Naive thymus-derived CD4-positive, alpha-beta T cell (primary cell): Measurements from ENCODE around the gene GLIS1. TPM values are rescaled to one million over a fixed set of nuclear protein-coding genes. Genes with fewer than 3 reads are reported as not detected.

Experiments
- ATAC-seq: fragments of 150-1000 bp; cut with Tn5 transposase; 2 replicates; pipeline ENCODE4 v1.10.0; 2021; ENCODE audit warnings: mild to moderate bottlenecking, moderate library complexity
- CTCF ChIA-PET: fragments of 350-600 bp; sonication (Branson Sonifier 250); formaldehyde crosslinking; loops from one replicate; lab custom pipeline; 2021; ENCODE audit warnings: antibody characterized with exemption; lab: Charles Lee
- POLR2A ChIA-PET: fragments of 350-600 bp; sonication (Branson Sonifier 250); formaldehyde crosslinking; loops from one replicate; lab custom pipeline; 2021; ENCODE audit warnings: antibody characterized with exemption, inconsistent platforms; lab: Charles Lee
- DNase-seq, 9 donors: peaks; one replicate each; pipeline versions ENCODE4 v3.0.0 to v3.0.0-alpha.2; 2020 to 2022; ENCODE audit warnings: mixed read lengths in 1 of 9
- H3K27ac ChIP-seq: one replicate; pipeline ENCODE4 v1.7.0; 2013; ENCODE audit warnings: mild to moderate bottlenecking, low read depth, low read length, moderate library complexity
- H3K27me3 ChIP-seq, 2 donors: one replicate each; pipeline ENCODE4 v1.7.0; 2013; ENCODE audit warnings: low read length in 2 of 2, mild to moderate bottlenecking in 2 of 2, moderate library complexity in 2 of 2; ENCODE audit not compliant: control insufficient read depth in 2 of 2, insufficient read depth in 2 of 2
- H3K36me3 ChIP-seq, 3 experiments: 1 replicate in 2 of 3; 2 replicates in 1 of 3; pipeline ENCODE4 v1.7.0; 2013; ENCODE audit warnings: low read length in 3 of 3, mild to moderate bottlenecking in 3 of 3, moderate library complexity in 1 of 3; ENCODE audit not compliant: insufficient read depth in 3 of 3, control insufficient read depth in 2 of 3
- H3K4me1 ChIP-seq, 2 donors: one replicate each; pipeline ENCODE4 v1.7.0; 2013; ENCODE audit warnings: low read length in 2 of 2, mild to moderate bottlenecking in 2 of 2, moderate library complexity in 1 of 2; ENCODE audit not compliant: control insufficient read depth in 2 of 2, insufficient read depth in 2 of 2
- H3K4me3 ChIP-seq: 2 replicates; pipeline ENCODE4 v1.7.0; 2013; ENCODE audit warnings: mild to moderate bottlenecking, low read length
- H3K9me3 ChIP-seq, 3 experiments: 1 replicate in 2 of 3; 2 replicates in 1 of 3; pipeline ENCODE4 v1.7.0; 2013; ENCODE audit warnings: low read length in 3 of 3; ENCODE audit not compliant: control insufficient read depth in 2 of 3
- H3K27ac Mint-ChIP-seq, 9 donors: one replicate each; pipeline ENCODE4 v1.8.0; 2020 to 2022; ENCODE audit warnings: mixed read lengths in 9 of 9, mild to moderate bottlenecking in 8 of 9, moderate library complexity in 5 of 9, inconsistent platforms in 2 of 9
- H3K27me3 Mint-ChIP-seq, 5 donors: one replicate each; pipeline ENCODE4 v1.8.0; 2021 to 2022; ENCODE audit warnings: mixed read lengths in 5 of 5, mild to moderate bottlenecking in 1 of 5
- H3K36me3 Mint-ChIP-seq, 5 donors: one replicate each; pipeline ENCODE4 v1.8.0; 2020 to 2022; ENCODE audit warnings: mixed read lengths in 5 of 5, mild to moderate bottlenecking in 3 of 5, inconsistent platforms in 1 of 5
- H3K4me1 Mint-ChIP-seq, 7 donors: one replicate each; pipeline ENCODE4 v1.8.0; 2020 to 2022; ENCODE audit warnings: mixed read lengths in 7 of 7, mild to moderate bottlenecking in 3 of 7, inconsistent platforms in 1 of 7
- H3K4me3 Mint-ChIP-seq, 10 donors: one replicate each; pipeline ENCODE4 v1.8.0; 2020 to 2022; ENCODE audit warnings: mild to moderate bottlenecking in 10 of 10, mixed read lengths in 10 of 10, moderate library complexity in 6 of 10, inconsistent platforms in 2 of 10
- H3K9me3 Mint-ChIP-seq, 11 donors: one replicate each; pipeline ENCODE4 v1.8.0; 2020 to 2022; ENCODE audit warnings: mixed read lengths in 11 of 11, mild to moderate bottlenecking in 4 of 11, inconsistent platforms in 1 of 11, moderate library complexity in 1 of 11
- intact Hi-C, 2 donors: fragments of 100-400 bp; cut with micrococcal nuclease; formaldehyde crosslinking; loops; one replicate each; pipeline ENCODE4 v1.15.1; 2023
- polyA plus RNA-seq, 2 donors: library from polyadenylated mRNA; unstranded; fragments of 300-500 nt; fragmentation: Illumina TruSeq; gene quantifications; one replicate each; pipeline ENCODE4 v1.2.3, GENCODE V29; 2021
- total RNA-seq, 6 experiments: library from RNA in 5 of 6; stranded (reverse) in 5 of 6; gene quantifications; 1 replicate in 5 of 6; 2 replicates in 1 of 6; pipeline ENCODE4 v1.2.3 and lab custom pipeline; 2021 to 2026

GLIS1 gene
- total and polyA plus RNA-seq, 7 experiments from 2014 or later: not detected

DNA sequence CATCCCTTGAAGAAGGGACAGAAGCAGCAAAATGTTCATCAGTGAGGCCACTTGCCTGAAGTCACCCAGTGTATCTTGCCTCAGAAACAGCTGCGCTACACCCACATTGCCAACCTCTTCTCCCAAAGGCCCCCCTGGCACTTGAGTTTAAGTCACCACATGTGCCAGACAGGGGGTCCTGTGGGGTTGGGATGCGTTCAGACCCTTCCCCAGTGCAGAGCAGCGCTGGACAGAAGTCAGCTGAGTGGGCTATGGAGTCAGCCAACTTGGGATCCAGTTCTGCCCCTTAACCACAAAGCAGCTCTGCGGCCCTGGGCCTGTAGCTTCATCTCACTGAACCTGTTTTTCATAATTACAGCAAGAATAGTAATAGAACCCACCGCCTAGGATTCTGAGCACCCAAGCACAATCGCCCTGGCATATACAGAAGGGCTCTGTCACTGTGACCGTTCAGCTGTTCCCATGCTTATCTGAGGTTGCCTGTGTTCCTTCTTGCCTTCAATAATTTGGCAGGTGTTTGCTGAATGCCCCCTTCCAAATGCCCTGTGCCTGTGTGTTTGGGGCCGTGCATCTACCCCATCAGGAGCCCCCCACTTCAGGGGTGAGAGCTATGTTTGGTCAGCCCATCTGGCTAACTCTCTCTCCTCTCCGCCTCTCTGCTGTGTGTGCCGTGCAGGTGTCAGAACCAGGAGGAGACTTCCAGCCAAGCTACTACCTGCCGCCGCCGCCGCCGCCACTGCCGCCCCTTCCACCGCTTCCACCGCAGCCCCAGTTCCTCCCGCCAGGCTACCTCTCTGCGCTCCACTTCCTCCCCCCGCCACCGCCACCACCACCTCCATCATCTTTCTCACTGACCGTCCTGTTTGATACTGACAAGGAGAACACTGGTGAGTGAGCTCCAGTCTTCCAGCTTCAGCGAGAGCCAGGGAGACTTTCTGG is 274.7 kb downstream of the GLIS1 start:
- H3K4me1 Mint-ChIP-seq: peaks cover 0 to 2% (median 0%) of the 10 kb centered on the region in 7 donors
- no peak overlapping the region for H3K27ac Mint-ChIP-seq
- H3K36me3 Mint-ChIP-seq: no peaks in the 10 kb centered on the region
- ChIA-PET CTCF (interaction anchor here (1.2 kb wide), 1 partner anchor 9 kb away, joined by 3 read pairs; no protein-coding TSS in a partner anchor), POLR2A (no interaction called here)
- Histone ChIP-seq H3K27me3 (no peaks in the 10 kb centered on the region), H3K4me3 (no peak overlapping the region), H3K27ac (no peak overlapping the region), H3K4me1 (no peaks in the 10 kb centered on the region), H3K9me3 (no peaks in the 10 kb centered on the region), H3K36me3 (no peaks in the 10 kb centered on the region)
- intact Hi-C loops: no loop called here
- DNase-seq (no peak), ATAC-seq (no peak)
- no peaks in the 10 kb centered on the region for H3K9me3 Mint-ChIP-seq
- no peak overlapping the region for H3K4me3 Mint-ChIP-seq
- H3K27me3 Mint-ChIP-seq: no peaks in the 10 kb centered on the region

DNA sequence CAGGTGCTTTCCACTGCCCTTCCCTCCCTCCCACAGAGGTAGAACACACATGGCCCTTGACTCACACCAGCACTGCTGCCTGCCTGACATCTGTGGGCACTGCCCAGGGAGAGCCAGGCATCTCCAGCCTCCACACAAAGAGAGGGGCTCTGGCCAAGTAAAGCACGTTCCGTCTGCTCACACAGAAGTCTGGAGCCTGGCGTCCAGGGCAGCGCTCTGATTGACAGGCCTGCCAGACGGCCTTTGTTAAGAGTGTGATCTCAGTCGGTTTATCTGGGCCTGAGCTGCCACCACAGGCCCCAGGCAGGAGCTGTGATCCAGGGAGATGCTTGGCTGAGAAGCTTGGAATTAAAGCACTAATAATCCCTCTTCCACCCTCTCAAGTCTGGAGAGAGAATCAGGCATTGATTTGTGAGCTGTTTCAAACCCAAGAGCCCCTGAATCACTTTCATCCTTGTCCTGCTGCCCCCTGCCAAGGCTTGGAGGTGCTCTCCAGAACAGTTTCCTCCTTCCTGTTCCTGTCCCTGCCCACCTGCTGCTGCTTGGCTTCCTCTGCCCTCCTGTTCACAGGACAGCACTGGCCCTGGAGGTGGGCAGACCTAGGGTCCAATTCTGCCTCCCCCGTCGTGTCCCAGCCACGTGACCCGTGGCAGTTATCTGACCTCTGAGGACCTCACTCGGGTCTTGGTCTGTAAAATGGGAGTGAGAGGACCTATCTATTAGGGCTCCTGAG is 276.0 kb downstream of the GLIS1 start:
- H3K9me3 Mint-ChIP-seq: no peaks in the 10 kb centered on the region
- Histone ChIP-seq H3K9me3 (no peaks in the 10 kb centered on the region), H3K27ac (no peak overlapping the region), H3K36me3 (no peaks in the 10 kb centered on the region), H3K27me3 (no peaks in the 10 kb centered on the region), H3K4me3 (no peak overlapping the region), H3K4me1 (no peaks in the 10 kb centered on the region)
- POLR2A ChIA-PET: no interaction called here
- DNase-seq (no peak), ATAC-seq (no peak)
- CTCF ChIA-PET: no interaction called here
- no peak overlapping the region for H3K27ac Mint-ChIP-seq
- H3K36me3 Mint-ChIP-seq: no peaks in the 10 kb centered on the region
- peaks cover 0 to 2% (median 0%) of the 10 kb centered on the region in 7 donors for H3K4me1 Mint-ChIP-seq
- no peak overlapping the region for H3K4me3 Mint-ChIP-seq
- no peaks in the 10 kb centered on the region for H3K27me3 Mint-ChIP-seq
- intact Hi-C loops: no loop called here

DNA sequence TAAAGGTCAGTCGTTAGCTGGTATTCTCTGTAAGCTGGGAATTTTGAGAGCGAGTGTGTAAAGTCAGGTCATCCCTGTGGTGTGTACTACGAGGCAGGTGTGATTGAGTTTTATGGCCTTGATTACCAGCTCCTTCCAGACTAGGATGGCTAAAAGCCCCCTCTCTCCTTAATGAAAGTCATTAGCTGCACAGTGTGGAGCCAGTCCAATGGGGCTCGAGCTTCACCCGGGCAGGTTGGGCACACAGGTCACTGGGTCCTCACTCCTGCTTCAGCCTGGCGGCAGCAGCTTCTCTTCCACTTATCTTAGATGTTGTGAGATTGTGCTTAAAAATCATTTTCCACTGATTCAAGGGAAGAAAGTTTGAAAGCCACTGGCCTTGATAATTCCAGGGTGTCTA is 276.8 kb downstream of the GLIS1 start:
- Mint-ChIP-seq H3K27me3 (no peaks in the 10 kb centered on the region), H3K36me3 (no peaks in the 10 kb centered on the region), H3K4me3 (no peak overlapping the region), H3K9me3 (no peaks in the 10 kb centered on the region), H3K27ac (no peak overlapping the region), H3K4me1 (peaks cover 0 to 2% (median 0%) of the 10 kb centered on the region in 7 donors)
- no peaks in the 10 kb centered on the region for H3K36me3 ChIP-seq
- no peak overlapping the region for H3K27ac ChIP-seq
- H3K4me1 ChIP-seq: no peaks in the 10 kb centered on the region
- H3K27me3 ChIP-seq: no peaks in the 10 kb centered on the region
- DNase-seq: no peak
- H3K9me3 ChIP-seq: no peaks in the 10 kb centered on the region
- intact Hi-C loops: no loop called here
- CTCF ChIA-PET: no interaction called here
- H3K4me3 ChIP-seq: no peak overlapping the region
- ATAC-seq: no peak
- POLR2A ChIA-PET: no interaction called here

DNA sequence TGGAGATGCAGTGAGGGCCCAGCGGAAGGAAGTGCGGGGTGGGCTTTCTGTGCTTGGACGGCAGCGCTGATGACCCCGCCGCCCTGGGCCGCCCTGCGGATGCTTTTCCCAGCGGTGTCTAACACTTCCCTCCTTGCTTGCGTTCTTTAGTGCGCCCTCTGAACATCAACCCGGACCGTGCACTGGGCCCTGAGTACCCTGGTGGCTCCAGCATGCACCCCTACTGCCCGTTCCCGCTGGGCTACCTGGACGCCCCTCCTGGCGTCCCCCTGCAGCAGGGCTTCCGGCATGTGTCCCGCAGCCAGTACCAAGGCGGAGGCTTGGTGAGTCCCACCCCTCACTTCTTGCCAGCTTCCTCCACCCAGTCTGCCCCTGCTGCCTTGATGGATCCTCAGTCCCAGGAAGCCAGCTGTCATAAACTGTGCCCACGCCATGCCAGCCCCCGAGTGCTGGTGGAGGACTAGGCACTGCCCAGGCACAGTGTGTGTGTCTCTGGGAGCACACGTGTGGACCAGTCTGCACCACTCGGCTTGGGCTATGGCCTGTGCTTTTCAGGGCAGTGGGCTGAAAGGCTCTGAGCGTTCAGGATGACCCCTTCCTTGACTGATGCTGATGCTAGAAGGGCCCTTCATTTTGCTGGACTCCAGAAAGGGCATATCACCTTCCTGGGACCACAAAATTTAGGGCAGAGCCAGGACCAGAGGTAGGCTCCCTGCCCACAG is 277.5 kb downstream of the GLIS1 start:
- ATAC-seq: no peak
- H3K27ac Mint-ChIP-seq: no peak overlapping the region
- Histone ChIP-seq H3K27ac (no peak overlapping the region), H3K36me3 (no peaks in the 10 kb centered on the region), H3K9me3 (no peaks in the 10 kb centered on the region), H3K4me1 (no peaks in the 10 kb centered on the region), H3K27me3 (no peaks in the 10 kb centered on the region), H3K4me3 (no peak overlapping the region)
- no peak overlapping the region for H3K4me3 Mint-ChIP-seq
- H3K9me3 Mint-ChIP-seq: no peaks in the 10 kb centered on the region
- peaks cover 0 to 2% (median 0%) of the 10 kb centered on the region in 5 donors for H3K27me3 Mint-ChIP-seq
- peaks cover 0 to 2% (median 0%) of the 10 kb centered on the region in 7 donors for H3K4me1 Mint-ChIP-seq
- POLR2A ChIA-PET: no interaction called here
- CTCF ChIA-PET: no interaction called here
- H3K36me3 Mint-ChIP-seq: no peaks in the 10 kb centered on the region
- intact Hi-C loops: no loop called here
- no peak for DNase-seq

DNA sequence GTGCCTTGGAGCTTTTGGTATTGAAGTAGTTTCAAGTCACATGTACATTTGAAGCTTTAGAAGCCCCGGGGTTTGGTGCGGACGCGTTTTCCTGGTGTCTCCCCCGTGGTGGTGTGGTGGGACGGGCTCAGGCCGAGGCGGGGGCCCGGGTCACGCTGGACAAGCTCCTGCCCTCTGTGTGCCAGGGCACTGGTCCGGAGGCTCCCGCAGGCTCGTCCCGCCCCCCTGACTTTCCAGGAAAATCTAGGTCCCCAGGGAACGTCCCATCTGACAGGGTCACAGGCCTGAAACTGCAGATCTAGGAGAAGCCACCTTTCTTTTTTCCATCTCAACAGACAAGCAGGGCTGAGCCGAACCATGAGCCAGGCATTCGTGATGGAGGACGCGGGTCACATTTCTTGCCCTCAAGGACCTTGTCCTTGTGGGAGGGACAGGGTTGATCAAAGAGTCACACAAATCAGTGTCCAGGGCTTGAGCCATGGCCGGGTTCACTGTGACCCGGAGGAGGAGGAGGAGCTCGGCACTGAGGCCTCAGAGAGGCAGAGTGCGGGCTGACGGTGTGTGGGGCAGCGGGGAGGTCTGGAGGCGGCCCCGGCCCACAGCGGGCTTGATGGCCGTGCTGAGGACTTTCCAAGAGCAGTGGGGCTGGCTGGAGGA is 278.2 kb downstream of the GLIS1 start:
- H3K36me3 ChIP-seq: no peaks in the 10 kb centered on the region
- no peaks in the 10 kb centered on the region for H3K9me3 Mint-ChIP-seq
- H3K4me1 Mint-ChIP-seq: peaks cover 0 to 1% (median 0%) of the 10 kb centered on the region in 7 donors
- peaks cover 0 to 5% (median 0%) of the 10 kb centered on the region in 5 donors for H3K27me3 Mint-ChIP-seq
- H3K4me3 ChIP-seq: no peak overlapping the region
- no peaks in the 10 kb centered on the region for H3K36me3 Mint-ChIP-seq
- H3K4me3 Mint-ChIP-seq: no peak overlapping the region
- H3K9me3 ChIP-seq: no peaks in the 10 kb centered on the region
- H3K27me3 ChIP-seq: no peaks in the 10 kb centered on the region
- H3K4me1 ChIP-seq: no peaks in the 10 kb centered on the region
- ATAC-seq: no peak
- DNase-seq: no peak
- H3K27ac ChIP-seq: no peak overlapping the region
- POLR2A ChIA-PET: no interaction called here
- CTCF ChIA-PET: no interaction called here
- intact Hi-C loops: no loop called here
- no peak overlapping the region for H3K27ac Mint-ChIP-seq

DNA sequence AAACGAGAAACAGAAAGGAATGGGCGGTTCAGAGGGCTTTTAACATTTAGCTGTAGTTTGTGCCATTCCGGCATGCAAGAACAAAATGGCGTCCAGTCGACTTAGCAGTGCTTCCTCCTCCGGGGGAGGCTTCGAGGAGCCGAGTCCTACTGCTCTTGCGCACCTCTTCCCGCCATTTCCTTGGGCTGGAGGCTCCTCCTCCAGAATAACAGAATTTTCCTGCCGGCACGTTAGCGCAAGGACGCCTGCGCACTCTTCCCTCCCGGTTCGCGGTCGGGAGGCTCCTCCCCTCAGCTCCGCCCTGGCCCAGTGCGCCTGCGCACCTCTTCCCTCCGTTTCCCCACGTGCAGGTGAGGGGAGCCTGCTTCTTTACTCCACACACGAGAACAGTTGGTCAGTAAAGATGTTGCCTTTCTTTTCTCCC is 278.7 kb downstream of the GLIS1 start:
- Mint-ChIP-seq H3K4me3 (no peak overlapping the region), H3K4me1 (no peaks in the 10 kb centered on the region)
- no peaks in the 10 kb centered on the region for H3K4me1 ChIP-seq

More for the DNA sequence above, 278.7 kb downstream of the GLIS1 start:
- H3K27me3 ChIP-seq: no peaks in the 10 kb centered on the region
- H3K4me3 ChIP-seq: no peak overlapping the region
- CTCF ChIA-PET: no interaction called here
- ATAC-seq (no peak), DNase-seq (no peak)
- Mint-ChIP-seq H3K9me3 (no peaks in the 10 kb centered on the region), H3K27ac (no peak overlapping the region), H3K36me3 (no peaks in the 10 kb centered on the region), H3K27me3 (peaks cover 0 to 10% (median 0%) of the 10 kb centered on the region in 5 donors)
- H3K27ac ChIP-seq: no peak overlapping the region
- no peaks in the 10 kb centered on the region for H3K9me3 ChIP-seq
- no peaks in the 10 kb centered on the region for H3K36me3 ChIP-seq
- POLR2A ChIA-PET: no interaction called here
- intact Hi-C loops: no loop called here
